Measurements from ENCODE around the gene TNNT3. TPM values are rescaled to one million over a fixed set of nuclear protein-coding genes. Genes with fewer than 3 reads are reported as not detected.

TNNT3 gene
- total RNA-seq, 2 experiments from 2014 or later: 2.1 TPM

- no peak for ATAC-seq
- CTCF ChIA-PET: interaction anchor here (0.6 to 0.8 kb wide), 2 partner anchors 37 to 59 kb away, joined by 3 read pairs; no protein-coding TSS in a partner anchor
These were observed 827 bp upstream of the TNNT3 start for GRCh38 chr11:1918436-1919315.

GRCh38 chr11:1920128-1920908, 815 bp downstream of the TNNT3 start:
- H3K36me3 Mint-ChIP-seq (ENCODE audit: low read depth): no peaks in the 10 kb centered on the region
- ATAC-seq (no peak), DNase-seq (no peak)
- ChIA-PET CTCF (interaction anchor here (0.6 kb wide), 1 partner anchor 50 kb away, joined by 3 read pairs; no protein-coding TSS in a partner anchor), POLR2A (no interaction called here)
- H3K27me3 Mint-ChIP-seq: peaks cover 4% of the 10 kb centered on the region
- no peak overlapping the region for H3K27ac Mint-ChIP-seq
- no peaks in the 10 kb centered on the region for H3K9me3 Mint-ChIP-seq (ENCODE audit: low read depth)
- intact Hi-C loops (cut with DNase I, micrococcal nuclease): no loop called here
- no peak overlapping the region for H3K4me3 Mint-ChIP-seq
- peaks cover 11% of the 10 kb centered on the region for H3K4me1 Mint-ChIP-seq

More at GRCh38 chr11:1918436-1919315, 827 bp upstream of the TNNT3 start:
- POLR2A ChIA-PET: no interaction called here
- H3K4me3 Mint-ChIP-seq: no peak overlapping the region
- DNase-seq: peak; percentile 37
- intact Hi-C loops (cut with DNase I, micrococcal nuclease): loop anchor here (1.0 to 5.0 kb wide), 5 partner anchors 36 to 234 kb away; partner anchors contain the start of gene TNNI2 (in 1 of the 2)
- H3K27ac Mint-ChIP-seq: no peak overlapping the region
- H3K36me3 Mint-ChIP-seq (ENCODE audit: low read depth): no peaks in the 10 kb centered on the region
- H3K4me1 Mint-ChIP-seq: peaks cover 8% of the 10 kb centered on the region
- no peaks in the 10 kb centered on the region for H3K9me3 Mint-ChIP-seq (ENCODE audit: low read depth)
- H3K27me3 Mint-ChIP-seq: peaks cover 13% of the 10 kb centered on the region

GRCh38 chr11:1920909-1921573, 1.5 kb downstream of the TNNT3 start:
- Mint-ChIP-seq H3K4me1 (peaks cover 6% of the 10 kb centered on the region), H3K9me3 (ENCODE audit: low read depth) (no peaks in the 10 kb centered on the region), H3K27ac (no peak overlapping the region), H3K27me3 (peaks cover 4% of the 10 kb centered on the region), H3K4me3 (no peak overlapping the region), H3K36me3 (ENCODE audit: low read depth) (no peaks in the 10 kb centered on the region)
- intact Hi-C loops (cut with DNase I, micrococcal nuclease): no loop called here
- no peak for DNase-seq
- ChIA-PET CTCF (interaction anchor here (0.7 to 1.3 kb wide), 5 partner anchors 30 to 227 kb away, joined by 3 to 5 read pairs (median 4); no protein-coding TSS in a partner anchor), POLR2A (interaction anchor here (0.6 kb wide), 1 partner anchor 19 kb away, joined by 3 read pairs; no protein-coding TSS in a partner anchor)
- no peak for ATAC-seq

GRCh38 chr11:1921574-1922141, 2.2 kb downstream of the TNNT3 start:
- Mint-ChIP-seq H3K27me3 (peaks cover 4% of the 10 kb centered on the region), H3K4me3 (no peak overlapping the region), H3K4me1 (peaks cover 4% of the 10 kb centered on the region), H3K27ac (no peak overlapping the region), H3K36me3 (ENCODE audit: low read depth) (no peaks in the 10 kb centered on the region), H3K9me3 (ENCODE audit: low read depth) (no peaks in the 10 kb centered on the region)
- CTCF ChIA-PET: interaction anchor here (0.7 to 1.3 kb wide), 5 partner anchors 31 to 228 kb away, joined by 3 to 5 read pairs (median 4); no protein-coding TSS in a partner anchor
- no peak for DNase-seq
- POLR2A ChIA-PET: no interaction called here
- no peak for ATAC-seq
- intact Hi-C loops (cut with DNase I, micrococcal nuclease): no loop called here

DNA sequence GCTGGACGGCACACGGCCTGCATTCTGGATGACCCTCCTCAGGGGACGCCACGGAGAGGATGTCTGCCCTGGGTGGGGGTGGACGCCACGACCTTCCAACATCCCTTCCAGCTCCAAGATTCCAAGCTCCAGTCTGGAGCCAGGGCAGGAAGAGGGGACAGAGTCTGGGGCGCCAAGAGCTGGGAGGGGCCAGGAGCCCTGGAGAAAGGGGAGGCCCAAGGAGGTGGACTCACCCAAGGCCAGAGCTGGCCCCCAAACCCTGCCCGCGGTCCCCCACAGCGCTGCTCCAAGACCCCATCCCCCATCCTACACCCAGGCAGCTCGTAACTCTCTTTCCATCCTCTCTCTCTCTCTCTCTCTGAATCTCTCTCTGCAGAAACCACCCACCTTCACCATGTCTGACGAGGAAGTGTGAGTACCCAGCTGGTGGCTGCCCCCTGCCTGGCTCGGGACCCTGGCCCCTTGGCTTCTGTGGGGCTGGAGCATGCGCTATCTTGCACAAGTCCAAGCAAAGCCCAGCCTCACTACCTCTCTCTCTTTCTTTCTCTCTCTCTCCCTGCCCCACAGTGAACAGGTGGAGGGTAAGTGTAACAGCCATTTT, 3.1 kb downstream of the TNNT3 start:
- ChIA-PET CTCF (interaction anchor here (1.0 to 1.3 kb wide), 4 partner anchors 32 to 229 kb away, joined by 3 to 5 read pairs (median 4); no protein-coding TSS in a partner anchor), POLR2A (interaction anchor here (0.5 kb wide), 1 partner anchor 654 kb away, joined by 6 read pairs; no protein-coding TSS in a partner anchor)
- DNase-seq (no peak), ATAC-seq (no peak)
- H3K4me1 Mint-ChIP-seq: peaks cover 4% of the 10 kb centered on the region
- H3K4me3 Mint-ChIP-seq: no peak overlapping the region
- H3K9me3 Mint-ChIP-seq (ENCODE audit: low read depth): no peaks in the 10 kb centered on the region
- no peaks in the 10 kb centered on the region for H3K36me3 Mint-ChIP-seq (ENCODE audit: low read depth)
- intact Hi-C loops (cut with DNase I, micrococcal nuclease): no loop called here
- no peak overlapping the region for H3K27ac Mint-ChIP-seq
- H3K27me3 Mint-ChIP-seq: peaks cover 4% of the 10 kb centered on the region

- intact Hi-C loops (cut with DNase I, micrococcal nuclease): no loop called here
- Mint-ChIP-seq H3K27me3 (peaks cover 4% of the 10 kb centered on the region), H3K36me3 (ENCODE audit: low read depth) (no peaks in the 10 kb centered on the region), H3K27ac (no peak overlapping the region), H3K4me1 (peaks cover 4% of the 10 kb centered on the region), H3K4me3 (no peak overlapping the region), H3K9me3 (ENCODE audit: low read depth) (no peaks in the 10 kb centered on the region)
- ChIA-PET CTCF (no interaction called here), POLR2A (no interaction called here)
- DNase-seq (no peak), ATAC-seq (no peak)
These were observed 3.9 kb downstream of the TNNT3 start for GRCh38 chr11:1923201-1923956.

- ChIA-PET POLR2A (no interaction called here), CTCF (no interaction called here)
- ATAC-seq (no peak), DNase-seq (no peak)
- intact Hi-C loops (cut with DNase I, micrococcal nuclease): no loop called here
- H3K4me3 Mint-ChIP-seq: no peak overlapping the region
- no peak overlapping the region for H3K27ac Mint-ChIP-seq
- no peaks in the 10 kb centered on the region for H3K9me3 Mint-ChIP-seq (ENCODE audit: low read depth)
- peaks cover 4% of the 10 kb centered on the region for H3K4me1 Mint-ChIP-seq
- peaks cover 4% of the 10 kb centered on the region for H3K27me3 Mint-ChIP-seq
- H3K36me3 Mint-ChIP-seq (ENCODE audit: low read depth): no peaks in the 10 kb centered on the region
These were observed 4.7 kb downstream of the TNNT3 start for GRCh38 chr11:1924181-1924580.

DNA sequence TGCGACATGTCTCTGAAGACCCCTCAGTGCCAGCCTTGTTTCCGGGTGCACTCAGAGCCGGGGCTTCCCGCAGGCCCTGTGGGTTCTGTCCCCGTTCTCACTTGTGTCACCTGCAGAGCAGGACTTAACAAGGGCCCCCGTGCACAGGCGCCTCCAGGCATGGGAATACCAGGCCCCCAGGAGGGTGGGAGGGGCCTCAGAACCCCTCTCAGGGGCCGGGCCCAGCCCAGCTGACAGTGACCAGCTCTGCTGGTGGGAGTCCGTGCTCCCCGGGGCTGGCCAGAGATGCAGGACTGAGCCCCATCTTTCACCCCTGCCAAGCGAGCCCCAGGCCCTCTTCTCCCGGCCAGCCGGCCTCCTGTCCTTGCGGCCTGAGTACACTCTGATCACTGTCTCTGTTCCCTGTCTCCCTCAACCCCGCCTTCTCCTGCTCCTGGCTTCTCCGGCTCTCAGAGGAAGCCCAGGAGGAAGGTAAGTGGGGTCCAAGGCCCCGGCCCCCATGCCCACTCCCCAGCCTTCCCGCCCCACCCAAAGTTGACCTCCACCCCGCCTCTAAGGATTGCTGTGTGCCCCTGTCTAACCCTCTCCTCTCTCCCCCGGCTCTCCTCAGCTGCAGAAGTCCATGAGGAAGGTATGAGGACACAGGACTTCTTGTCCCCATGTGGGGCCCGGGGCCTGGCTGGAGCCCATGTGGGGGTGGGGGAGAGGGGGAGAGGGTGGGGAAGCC, 5.3 kb downstream of the TNNT3 start:
- no peak for ATAC-seq
- Mint-ChIP-seq H3K4me1 (peaks cover 4% of the 10 kb centered on the region), H3K36me3 (ENCODE audit: low read depth) (no peaks in the 10 kb centered on the region), H3K4me3 (no peak overlapping the region), H3K27me3 (peaks cover 4% of the 10 kb centered on the region), H3K9me3 (ENCODE audit: low read depth) (no peaks in the 10 kb centered on the region), H3K27ac (no peak overlapping the region)
- CTCF ChIA-PET: no interaction called here
- no peak for DNase-seq
- intact Hi-C loops (cut with DNase I, micrococcal nuclease): no loop called here
- POLR2A ChIA-PET: no interaction called here

DNA sequence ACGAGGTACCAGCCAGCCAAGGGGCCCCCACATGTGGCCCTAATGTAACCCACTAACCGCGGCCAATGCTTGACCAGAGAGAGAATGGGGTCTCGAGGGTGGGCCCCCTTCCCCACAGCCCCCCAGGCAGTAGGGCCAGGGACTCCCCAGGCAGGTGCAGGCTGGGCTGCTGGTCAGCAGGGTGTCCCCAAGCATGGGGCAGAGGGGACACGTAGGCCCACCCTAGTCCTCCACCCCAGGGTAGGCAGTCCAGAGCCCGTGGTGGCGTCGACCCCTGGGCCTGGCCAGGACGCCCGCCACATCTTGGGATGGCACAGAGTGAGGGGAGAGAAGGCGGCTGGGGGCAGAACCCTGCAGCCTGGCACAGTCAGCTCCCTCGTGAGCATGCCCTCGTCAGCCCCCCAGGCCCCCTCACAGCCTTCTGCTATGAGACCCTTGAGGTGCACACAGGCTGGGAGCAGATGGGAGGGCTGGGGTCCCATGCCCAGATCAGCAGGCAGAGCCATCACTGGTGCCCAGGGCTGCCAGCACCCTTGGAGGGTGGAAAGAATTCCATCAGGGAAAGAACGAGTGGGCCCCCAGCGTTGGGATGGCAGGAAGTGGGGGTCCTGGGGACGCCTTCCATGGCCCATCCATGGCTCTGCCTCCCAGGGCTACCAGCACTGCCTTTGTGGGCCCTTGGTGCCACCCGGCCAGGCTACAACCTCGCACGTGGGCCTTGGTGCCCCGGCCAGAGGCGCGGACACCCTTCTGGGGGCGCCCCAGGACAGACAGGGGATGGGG, 6.1 kb downstream of the TNNT3 start:
- Mint-ChIP-seq H3K4me1 (peaks cover 7% of the 10 kb centered on the region), H3K4me3 (no peak overlapping the region), H3K27me3 (peaks cover 4% of the 10 kb centered on the region), H3K36me3 (ENCODE audit: low read depth) (no peaks in the 10 kb centered on the region), H3K9me3 (ENCODE audit: low read depth) (no peaks in the 10 kb centered on the region), H3K27ac (no peak overlapping the region)
- intact Hi-C loops (cut with DNase I, micrococcal nuclease): no loop called here
- POLR2A ChIA-PET: no interaction called here
- CTCF ChIA-PET: no interaction called here
- ATAC-seq (no peak), DNase-seq (no peak)

Data from activated CD4-positive, alpha-beta T cell treated with anti-CD3 and anti-CD28 coated beads for 36 hours (primary cell).